ENCODE results near the gene RTN4. TPM values are rescaled to one million over a fixed set of nuclear protein-coding genes. Genes with fewer than 3 reads are reported as not detected.

The RTN4 gene
- 100 to 1,000 TPM; 234 to 395 (median 319) TPM for total RNA-seq

- Histone ChIP-seq H3K4me1 (peaks cover 42% of the 10 kb centered on the region), H3K36me3 (no peaks in the 10 kb centered on the region), H3K9me3 (no peaks in the 10 kb centered on the region), H3K27ac (peak within 1 kb of the TSS; percentile 99), H3K27me3 (no peaks in the 10 kb centered on the region), H3K4me3 (peak within 1 kb of the TSS; percentile 98)
- under 1% methylated on average over 42 of the region's 66 CpGs for WGBS
- peak; percentile 99 for DNase-seq (ENCODE audit: low spot score in 2 of 2)
- TF ChIP-seq POLR2A (IDR thresholded peaks at IDR 0.05) (peak; percentile 67 to 99), POLR2AphosphoS5 (IDR thresholded peaks at IDR 0.05) (peak; percentile 42 to 97 (median 94)), EP300 (IDR thresholded peaks at IDR 0.05) (no peak)
- TF ChIP-seq, protein P1, sequence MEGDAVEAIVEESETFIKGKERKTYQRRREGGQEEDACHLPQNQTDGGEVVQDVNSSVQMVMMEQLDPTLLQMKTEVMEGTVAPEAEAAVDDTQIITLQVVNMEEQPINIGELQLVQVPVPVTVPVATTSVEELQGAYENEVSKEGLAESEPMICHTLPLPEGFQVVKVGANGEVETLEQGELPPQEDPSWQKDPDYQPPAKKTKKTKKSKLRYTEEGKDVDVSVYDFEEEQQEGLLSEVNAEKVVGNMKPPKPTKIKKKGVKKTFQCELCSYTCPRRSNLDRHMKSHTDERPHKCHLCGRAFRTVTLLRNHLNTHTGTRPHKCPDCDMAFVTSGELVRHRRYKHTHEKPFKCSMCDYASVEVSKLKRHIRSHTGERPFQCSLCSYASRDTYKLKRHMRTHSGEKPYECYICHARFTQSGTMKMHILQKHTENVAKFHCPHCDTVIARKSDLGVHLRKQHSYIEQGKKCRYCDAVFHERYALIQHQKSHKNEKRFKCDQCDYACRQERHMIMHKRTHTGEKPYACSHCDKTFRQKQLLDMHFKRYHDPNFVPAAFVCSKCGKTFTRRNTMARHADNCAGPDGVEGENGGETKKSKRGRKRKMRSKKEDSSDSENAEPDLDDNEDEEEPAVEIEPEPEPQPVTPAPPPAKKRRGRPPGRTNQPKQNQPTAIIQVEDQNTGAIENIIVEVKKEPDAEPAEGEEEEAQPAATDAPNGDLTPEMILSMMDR (IDR thresholded peaks at IDR 0.05) = peak in 1 of 2 donors; percentile 2
Observed at GRCh38 chr2:55050100-55050994, at the start of gene RTN4. RTN4 (minus strand) TSS chr2:55050451; CDS start chr2:55050300, 151 bp downstream.

DNA sequence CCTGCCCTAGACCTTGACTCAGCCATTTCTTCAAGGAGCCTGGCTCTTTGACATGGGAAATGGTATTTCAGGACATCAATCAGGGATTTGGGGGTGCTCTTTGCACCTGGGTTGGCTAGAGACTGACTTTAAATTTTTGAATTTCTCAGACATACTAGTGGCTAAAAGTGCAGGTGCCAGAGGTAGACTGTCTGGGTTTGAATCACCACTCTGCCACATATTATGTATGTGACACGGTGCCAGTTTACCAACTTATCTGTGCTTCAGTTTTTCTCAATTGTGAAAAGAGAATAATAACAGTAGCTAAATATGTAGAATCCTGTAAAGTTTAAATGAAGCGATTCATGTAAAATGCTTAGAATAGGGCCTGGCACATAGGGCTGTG, 49.2 kb upstream of the RTN4 start:
- WGBS = 97% methylated on average over 2 of the region's 2 CpGs
- TF ChIP-seq POLR2AphosphoS5 (IDR thresholded peaks at IDR 0.05) (no peak), EP300 (IDR thresholded peaks at IDR 0.05) (no peak), POLR2A (IDR thresholded peaks at IDR 0.05) (no peak)
- TF ChIP-seq, protein P1 (IDR thresholded peaks at IDR 0.05) = no peak

DNA sequence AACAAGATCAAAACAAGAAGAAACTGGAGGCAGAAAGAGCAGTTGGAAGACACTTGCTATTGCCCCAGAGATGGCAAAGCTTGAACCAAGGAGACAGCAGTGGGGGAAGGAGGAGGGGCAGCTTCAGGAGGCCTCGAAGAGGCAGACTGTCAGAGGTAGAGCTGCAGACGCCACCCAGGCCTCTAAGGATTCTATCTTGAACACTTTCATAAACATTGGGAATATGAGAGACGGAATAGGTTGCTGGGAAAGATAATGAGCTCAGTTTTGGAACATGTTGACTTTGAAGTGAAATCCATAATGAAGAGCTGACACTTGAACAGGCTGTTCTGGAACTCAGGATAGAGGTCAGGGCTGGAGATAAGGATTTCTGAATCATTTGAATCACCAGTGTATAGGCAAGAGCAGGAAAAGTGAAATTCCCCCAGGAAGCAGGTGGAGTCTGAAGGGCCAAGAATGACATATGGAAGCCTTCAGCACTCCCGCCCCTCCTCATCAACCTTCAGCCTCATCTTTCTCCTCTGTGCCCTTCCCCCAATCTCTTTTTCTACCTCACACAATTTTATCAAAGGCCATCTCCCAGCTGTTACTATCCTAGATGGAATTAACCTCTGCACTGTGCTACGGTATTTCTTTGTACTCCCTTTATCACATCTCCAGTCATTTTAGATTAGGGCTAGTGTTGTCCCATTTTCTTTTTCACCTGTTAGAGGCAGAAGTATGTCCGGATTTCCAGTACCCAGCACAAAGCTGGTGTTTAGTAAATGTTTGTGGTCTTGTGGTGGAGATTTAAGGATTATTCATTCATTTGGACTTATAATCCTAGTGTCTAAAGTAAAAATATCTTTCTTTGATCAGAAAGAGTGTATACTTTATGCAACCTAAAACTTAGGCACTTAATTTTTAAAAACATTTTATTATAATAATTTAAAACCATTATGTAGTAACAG, 47.5 kb upstream of the RTN4 start:
- TF ChIP-seq, protein P1 (IDR thresholded peaks at IDR 0.05) = no peak
- TF ChIP-seq EP300 (IDR thresholded peaks at IDR 0.05) (no peak), POLR2A (IDR thresholded peaks at IDR 0.05) (no peak), POLR2AphosphoS5 (IDR thresholded peaks at IDR 0.05) (no peak)
- 78% methylated on average over 6 of the region's 6 CpGs for WGBS
- H3K27me3 ChIP-seq = no peaks in the 10 kb centered on the region
- no peaks in the 10 kb centered on the region for H3K36me3 ChIP-seq
- no peak overlapping the region for H3K27ac ChIP-seq
- no peak overlapping the region for H3K4me3 ChIP-seq
- peaks cover 33% of the 10 kb centered on the region for H3K4me1 ChIP-seq
- H3K9me3 ChIP-seq = no peaks in the 10 kb centered on the region
- DNase-seq (ENCODE audit: low spot score in 2 of 2) = no peak

More for the DNA sequence above, 49.2 kb upstream of the RTN4 start:
- peak overlapping the region; percentile 83 for H3K27ac ChIP-seq
- H3K27me3 ChIP-seq = no peaks in the 10 kb centered on the region
- H3K4me3 ChIP-seq = no peak overlapping the region
- H3K4me1 ChIP-seq = peaks cover 33% of the 10 kb centered on the region
- no peak for DNase-seq (ENCODE audit: low spot score in 2 of 2)
- H3K36me3 ChIP-seq = no peaks in the 10 kb centered on the region
- H3K9me3 ChIP-seq = no peaks in the 10 kb centered on the region

- WGBS = 74% methylated on average over 1 of the region's 1 CpG
- H3K4me1 ChIP-seq = peaks cover 33% of the 10 kb centered on the region
- H3K9me3 ChIP-seq = no peaks in the 10 kb centered on the region
- TF ChIP-seq, protein P1 (IDR thresholded peaks at IDR 0.05) = no peak
- TF ChIP-seq POLR2A (IDR thresholded peaks at IDR 0.05) (no peak), EP300 (IDR thresholded peaks at IDR 0.05) (no peak), POLR2AphosphoS5 (IDR thresholded peaks at IDR 0.05) (no peak)
- DNase-seq (ENCODE audit: low spot score in 2 of 2) = no peak
- no peaks in the 10 kb centered on the region for H3K36me3 ChIP-seq
- H3K27ac ChIP-seq = peak overlapping the region; percentile 26
- no peak overlapping the region for H3K4me3 ChIP-seq
- no peaks in the 10 kb centered on the region for H3K27me3 ChIP-seq
Observed at GRCh38 chr2:55097082-55097460, 46.8 kb upstream of the RTN4 start.
